Activated CD4-positive, CD25-positive, alpha-beta regulatory T cell (primary cell): Measurements from ENCODE around the gene ZNF366.

Source experiments
- DNase-seq, 4 experiments: peaks; one replicate each; lab custom pipeline; 2025; lab: John Stamatoyannopoulos, UW

The ZNF366 gene, protein sequence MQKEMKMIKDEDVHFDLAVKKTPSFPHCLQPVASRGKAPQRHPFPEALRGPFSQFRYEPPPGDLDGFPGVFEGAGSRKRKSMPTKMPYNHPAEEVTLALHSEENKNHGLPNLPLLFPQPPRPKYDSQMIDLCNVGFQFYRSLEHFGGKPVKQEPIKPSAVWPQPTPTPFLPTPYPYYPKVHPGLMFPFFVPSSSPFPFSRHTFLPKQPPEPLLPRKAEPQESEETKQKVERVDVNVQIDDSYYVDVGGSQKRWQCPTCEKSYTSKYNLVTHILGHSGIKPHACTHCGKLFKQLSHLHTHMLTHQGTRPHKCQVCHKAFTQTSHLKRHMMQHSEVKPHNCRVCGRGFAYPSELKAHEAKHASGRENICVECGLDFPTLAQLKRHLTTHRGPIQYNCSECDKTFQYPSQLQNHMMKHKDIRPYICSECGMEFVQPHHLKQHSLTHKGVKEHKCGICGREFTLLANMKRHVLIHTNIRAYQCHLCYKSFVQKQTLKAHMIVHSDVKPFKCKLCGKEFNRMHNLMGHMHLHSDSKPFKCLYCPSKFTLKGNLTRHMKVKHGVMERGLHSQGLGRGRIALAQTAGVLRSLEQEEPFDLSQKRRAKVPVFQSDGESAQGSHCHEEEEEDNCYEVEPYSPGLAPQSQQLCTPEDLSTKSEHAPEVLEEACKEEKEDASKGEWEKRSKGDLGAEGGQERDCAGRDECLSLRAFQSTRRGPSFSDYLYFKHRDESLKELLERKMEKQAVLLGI

GRCh38 chr5:72507231-72507906 is at the start of gene ZNF366:
Gene ZNF366, minus strand, starts transcription at chr5:72507410. Its CDS starts 45,914 bp downstream, at chr5:72461496.
- no peak for DNase-seq

- no peak for DNase-seq
Measured at GRCh38 chr5:72556351-72557166, 49.3 kb upstream of the ZNF366 start.

- no peak for DNase-seq
Measured at GRCh38 chr5:72555871-72556270, 48.7 kb upstream of the ZNF366 start.

DNA sequence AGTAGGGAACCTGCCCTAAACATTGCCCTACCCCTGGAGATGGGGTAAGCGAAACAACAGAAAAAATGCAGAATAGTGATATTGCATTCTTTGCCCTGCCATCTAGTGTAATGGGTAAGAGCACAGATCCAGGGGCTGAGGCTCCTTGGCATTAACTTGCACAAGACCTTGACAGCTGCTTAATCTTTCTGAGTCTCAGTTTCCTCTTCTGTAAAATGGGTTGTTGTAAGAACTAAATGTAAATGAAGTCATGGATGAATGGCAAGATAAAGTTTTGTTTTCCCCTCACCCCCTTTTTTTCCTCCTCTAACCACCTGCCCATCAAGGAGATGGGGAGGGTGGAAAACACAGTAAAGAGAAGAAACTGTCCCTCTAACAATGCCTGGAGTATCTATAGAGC is 47.7 kb upstream of the ZNF366 start:
- no peak for DNase-seq

DNA sequence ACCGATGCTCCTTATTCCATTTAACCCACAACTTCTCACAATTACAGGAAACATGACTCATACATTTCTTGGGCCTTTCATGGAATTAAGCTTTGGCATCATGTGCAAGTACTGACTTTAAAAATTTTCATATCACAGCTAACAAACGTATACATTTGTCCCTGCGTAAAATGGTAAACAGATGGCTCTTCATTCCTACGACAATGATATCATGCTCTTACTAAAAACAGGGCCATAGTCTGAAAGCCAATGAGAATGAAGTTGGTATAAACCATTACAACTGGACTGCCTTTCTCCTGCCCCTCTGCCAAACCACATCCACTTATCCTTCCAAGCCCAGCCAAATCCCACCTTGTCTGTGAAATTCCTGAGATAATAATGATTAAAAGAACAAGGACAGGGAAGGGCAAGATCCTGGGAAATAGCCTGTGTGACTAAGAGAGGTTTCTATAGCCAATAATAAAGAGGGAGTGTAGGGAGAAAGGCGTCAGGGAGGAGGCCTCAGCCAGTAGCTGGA is 44.9 kb upstream of the ZNF366 start:
- no peak for DNase-seq

DNA sequence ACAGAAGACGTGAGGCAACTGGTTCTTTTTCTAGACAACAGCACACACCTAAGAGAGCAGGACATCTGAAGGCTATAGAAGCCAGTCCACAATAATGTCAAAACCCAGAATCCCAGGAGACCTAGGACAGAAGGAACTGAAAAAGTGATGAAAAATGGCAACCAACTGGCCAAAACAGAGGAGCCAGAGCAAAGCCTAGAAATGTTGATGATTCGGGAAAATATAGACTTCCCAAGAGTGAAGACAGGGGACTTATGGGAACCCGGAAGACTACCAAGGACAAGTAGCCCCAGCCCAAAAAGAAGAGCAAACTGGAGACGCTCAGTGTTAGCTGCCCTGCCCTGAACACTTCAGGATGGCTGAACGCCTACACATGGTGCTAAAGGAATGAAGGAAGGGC is 43.4 kb upstream of the ZNF366 start:
- DNase-seq, result no peak

- DNase-seq, result no peak
Measured at GRCh38 chr5:72543811-72544210, 36.6 kb upstream of the ZNF366 start.

GRCh38 chr5:72543365-72543764 is 36.2 kb upstream of the ZNF366 start:
- no peak for DNase-seq

DNA sequence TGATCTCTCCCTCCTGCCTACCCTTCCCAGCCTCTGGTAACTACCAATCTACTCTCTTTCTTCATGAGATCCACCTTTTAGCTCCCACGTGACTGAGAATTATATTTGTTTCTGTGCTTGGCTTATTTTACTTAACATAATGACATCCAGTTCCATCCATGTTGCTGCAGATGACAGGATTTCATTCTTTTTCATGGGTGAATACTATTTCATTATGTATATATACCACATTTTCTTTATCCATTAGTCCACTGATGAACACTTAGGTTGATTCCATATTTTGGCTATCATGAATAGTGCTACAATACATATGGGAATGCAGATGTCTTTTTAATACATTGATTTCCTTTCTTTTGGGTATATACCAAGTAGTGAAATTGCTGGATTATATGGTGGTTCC is 35.5 kb upstream of the ZNF366 start:
- no peak for DNase-seq

DNA sequence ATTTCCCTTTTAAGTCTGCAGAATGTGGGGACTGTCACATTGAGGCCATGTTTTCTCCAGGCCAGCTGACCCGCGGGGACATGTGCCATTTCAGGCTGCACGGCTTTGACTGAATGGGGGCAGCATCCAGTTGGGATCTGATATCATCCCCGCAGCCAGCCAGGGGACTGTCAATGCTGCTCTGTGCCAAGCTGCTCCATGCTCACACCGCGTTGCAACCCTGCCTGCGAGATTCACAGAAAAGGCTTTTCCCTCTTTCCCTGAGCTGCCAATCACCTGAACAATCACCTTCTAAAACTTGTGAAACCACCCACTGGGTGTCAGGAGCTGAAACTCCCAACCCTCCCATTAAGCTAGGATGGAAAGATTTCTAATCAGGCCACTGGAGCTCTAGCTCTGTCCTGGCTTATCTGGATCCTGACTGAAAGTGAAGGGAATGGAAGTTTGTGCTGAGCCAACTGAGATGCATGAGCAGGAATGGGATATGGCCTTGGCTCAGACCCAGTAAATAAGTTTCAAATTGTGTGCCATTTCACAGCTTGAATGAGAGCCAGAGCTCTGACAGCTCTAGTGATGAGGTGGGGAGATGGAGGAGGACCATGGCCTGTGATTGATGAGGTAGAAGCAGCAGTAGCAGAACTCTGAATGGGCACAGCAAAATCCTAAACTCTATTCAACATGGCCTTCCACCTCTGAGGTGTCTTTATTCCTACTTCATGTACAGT is 34.5 kb upstream of the ZNF366 start:
- no peak for DNase-seq

GRCh38 chr5:72540759-72541438 is 33.7 kb upstream of the ZNF366 start:
- DNase-seq, result no peak

DNA sequence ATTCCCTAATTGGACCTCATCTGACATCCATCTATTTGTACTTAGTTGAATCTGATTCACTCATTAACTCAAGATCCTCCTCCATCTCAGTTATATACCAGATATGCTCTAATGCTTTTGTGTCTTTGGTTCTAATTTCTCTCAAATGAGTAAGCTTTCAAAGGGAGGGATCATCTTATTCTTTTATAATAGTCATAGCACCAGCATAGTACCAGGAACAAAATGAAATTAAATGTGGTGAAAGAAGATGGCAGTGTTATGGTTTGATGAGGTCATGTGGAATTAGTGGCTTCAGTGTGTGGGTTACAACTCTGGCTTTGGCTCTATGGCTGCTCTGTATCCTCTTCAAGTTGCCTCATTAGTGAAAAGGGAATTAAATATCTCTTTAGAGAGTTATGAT is 32.5 kb upstream of the ZNF366 start:
- DNase-seq, result no peak

DNA sequence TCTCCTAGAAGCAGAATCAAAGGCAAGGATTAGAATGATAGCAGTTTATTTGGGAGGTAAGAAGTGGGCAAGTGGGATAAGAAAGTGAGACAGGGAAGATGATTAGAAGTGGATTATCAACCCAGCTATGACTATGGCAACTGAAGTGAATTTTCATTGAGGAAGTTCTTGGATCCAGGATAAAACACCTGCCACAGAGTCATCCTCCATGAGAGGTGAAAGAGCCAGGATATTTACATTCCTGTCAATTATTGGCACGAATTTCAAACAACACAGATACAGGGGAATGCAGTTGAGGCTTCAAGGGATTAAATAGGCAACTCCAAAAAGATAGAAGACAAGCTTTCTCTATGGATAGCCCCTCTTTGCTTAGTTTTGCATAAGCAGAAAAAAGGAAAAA is 31.8 kb upstream of the ZNF366 start:
- no peak for DNase-seq

DNA sequence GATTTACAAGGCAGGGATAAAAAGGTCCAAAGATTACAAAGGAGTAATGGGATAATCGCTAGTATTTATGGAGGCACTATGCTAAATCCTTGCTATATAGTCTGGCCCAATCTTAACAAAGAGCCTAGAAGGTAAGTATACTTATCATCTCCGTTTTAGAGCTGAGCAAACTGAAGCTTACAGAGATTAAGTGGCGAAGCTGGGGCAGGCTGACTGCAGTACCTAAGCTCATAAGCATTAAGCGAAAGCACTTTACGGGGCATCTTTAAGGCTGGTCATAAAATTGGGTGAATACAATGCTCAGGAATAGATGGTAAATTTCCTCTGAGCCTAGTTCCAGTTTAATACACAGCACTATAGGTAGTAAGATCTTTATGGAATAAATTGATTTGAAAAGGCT is 30.0 kb upstream of the ZNF366 start:
- DNase-seq, result no peak

GRCh38 chr5:72531496-72532190 is 24.4 kb upstream of the ZNF366 start:
- no peak for DNase-seq

DNA sequence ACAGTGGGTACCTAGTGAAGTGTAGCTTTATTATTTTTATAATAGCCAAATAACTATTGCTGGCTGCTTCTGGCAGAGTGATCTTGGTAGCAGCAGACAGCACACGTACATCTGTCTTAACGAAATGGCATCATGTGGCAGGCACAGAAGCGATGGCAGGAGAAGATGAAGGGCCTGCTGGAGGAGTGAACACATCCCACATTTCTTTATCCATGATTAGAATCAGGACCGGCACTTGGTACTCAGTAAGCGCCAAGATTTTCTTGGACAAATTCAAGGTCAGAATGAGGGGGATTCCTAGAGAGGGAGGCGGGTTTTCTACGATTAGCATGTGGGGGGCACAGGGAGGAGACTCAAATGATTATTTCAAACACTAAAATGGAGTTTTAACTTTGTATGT is 23.0 kb upstream of the ZNF366 start:
- DNase-seq, result no peak

DNA sequence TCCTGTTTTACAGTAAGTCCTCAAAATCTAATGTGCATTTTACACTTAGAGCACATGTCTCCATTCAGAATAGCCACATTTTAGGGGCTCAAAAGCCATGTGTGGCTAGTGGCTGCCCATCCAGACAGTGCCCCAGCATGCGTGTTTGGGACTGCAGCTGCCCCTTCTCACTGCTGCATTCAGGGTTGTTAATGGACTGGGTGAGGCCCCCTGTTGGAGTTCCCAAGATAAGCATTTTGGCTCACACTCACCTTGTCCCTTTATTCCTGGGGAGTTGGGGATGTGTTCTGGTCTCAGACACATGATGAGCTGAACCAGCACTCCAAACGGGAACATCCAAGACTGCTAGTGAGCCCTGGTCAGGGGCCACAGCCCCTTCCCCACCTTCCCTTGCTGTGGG is 22.2 kb upstream of the ZNF366 start:
- DNase-seq, result no peak

GRCh38 chr5:72525816-72526215 is 18.6 kb upstream of the ZNF366 start:
- DNase-seq, result no peak

- DNase-seq, result no peak
Measured at GRCh38 chr5:72523960-72524582, 16.9 kb upstream of the ZNF366 start.
